ENCODE results near the gene HUWE1. TPM values are rescaled to one million over a fixed set of nuclear protein-coding genes. Genes with fewer than 3 reads are reported as not detected.

Gene HUWE1
- total RNA-seq, 2 donors from 2014 or later, result 111 to 116 TPM

GRCh38 chrX:53494436-53494835, 192.1 kb downstream of the HUWE1 start:
- no peak for TF ChIP-seq CTCF (IDR thresholded peaks at IDR 0.05)
- no peaks in the 10 kb centered on the region for H3K9me3 ChIP-seq
- no peaks in the 10 kb centered on the region for H3K27me3 ChIP-seq
- H3K4me3 ChIP-seq, result no peak overlapping the region
- no peaks in the 10 kb centered on the region for H3K4me1 ChIP-seq
- no peak overlapping the region for H3K27ac ChIP-seq
- DNase-seq (ENCODE audit: low spot score), result no peak
- no peaks in the 10 kb centered on the region for H3K36me3 ChIP-seq

GRCh38 chrX:53486285-53486684, 200.2 kb downstream of the HUWE1 start:
- H3K9me3 ChIP-seq, result peaks cover 0 to 17% of the 10 kb centered on the region in 2 donors
- no peak for DNase-seq (ENCODE audit: low spot score)
- no peak overlapping the region for H3K4me3 ChIP-seq
- no peak overlapping the region for H3K27ac ChIP-seq
- TF ChIP-seq CTCF (IDR thresholded peaks at IDR 0.05), result no peak
- H3K4me1 ChIP-seq, result no peaks in the 10 kb centered on the region
- no peaks in the 10 kb centered on the region for H3K36me3 ChIP-seq
- H3K27me3 ChIP-seq, result no peaks in the 10 kb centered on the region

- DNase-seq (ENCODE audit: low spot score), result no peak
- no peak for TF ChIP-seq CTCF (IDR thresholded peaks at IDR 0.05)
- H3K27me3 ChIP-seq, result no peaks in the 10 kb centered on the region
These were observed 202.6 kb downstream of the HUWE1 start for GRCh38 chrX:53483838-53484405.

GRCh38 chrX:53483416-53483815, 203.1 kb downstream of the HUWE1 start:
- Histone ChIP-seq H3K4me1 (no peaks in the 10 kb centered on the region), H3K9me3 (peaks cover 0 to 18% of the 10 kb centered on the region in 2 donors), H3K4me3 (no peak overlapping the region), H3K27me3 (no peaks in the 10 kb centered on the region), H3K27ac (no peak overlapping the region), H3K36me3 (no peaks in the 10 kb centered on the region)
- no peak for TF ChIP-seq CTCF (IDR thresholded peaks at IDR 0.05)
- DNase-seq (ENCODE audit: low spot score), result no peak

More at GRCh38 chrX:53483838-53484405, 202.6 kb downstream of the HUWE1 start:
- Histone ChIP-seq H3K4me3 (no peak overlapping the region), H3K4me1 (no peaks in the 10 kb centered on the region), H3K9me3 (peaks cover 0 to 18% of the 10 kb centered on the region in 2 donors), H3K27ac (no peak overlapping the region), H3K36me3 (no peaks in the 10 kb centered on the region)

MicroRNAs within 50 kb of the gene (microRNA counts, 767-probe panel; counts per million panel counts)
- microRNA hsa-miR-98, result 4,239 to 9,788 counts per million in 2 donors

Small RNA genes within 50 kb of the gene (microRNA-seq; reads per million reads assigned to microRNA genes)
- gene MIR98 (ENCODE audit: borderline number of aligned reads in 2 of 2, borderline replicate concordance in 1 of 2), result 6,425 to 8,103 reads per million in 2 donors
- gene MIRLET7F2 (ENCODE audit: borderline number of aligned reads in 2 of 2, borderline replicate concordance in 1 of 2), result 9,686 to 13,035 reads per million in 2 donors

Measured in right atrium auricular region (tissue), 2 donors.